Kidney (tissue), 14 donors: ENCODE data around the gene RHOT2. TPM values are rescaled to one million over a fixed set of nuclear protein-coding genes. Genes with fewer than 3 reads are reported as not detected.
"Not testable (repeated sequence)": the region's sequence is repeated elsewhere in the genome, so short reads cannot be mapped to it uniquely, and the experiment has no call there.

ENCODE experiments used
- DNase-seq, 5 donors: peaks; one replicate each; pipeline ENCODE4 v3.0.0-alpha.2; 2013 to 2020
- FAIRE-seq: peaks from 2 replicates; lab custom pipeline; 2012; peaks lifted over from hg19 to GRCh38; lab: Jason Lieb, UNC
- H3K27ac ChIP-seq, 2 donors: one replicate each; pipeline ENCODE4 v1.7.0; 2013; ENCODE audit warnings: low read depth in 2 of 2, low read length in 2 of 2, inconsistent platforms in 1 of 2
- H3K27me3 ChIP-seq: one replicate; pipeline ENCODE4 v1.7.1; 2013; ENCODE audit warnings: low read length, inconsistent platforms; ENCODE audit not compliant: control insufficient read depth, insufficient read depth
- H3K36me3 ChIP-seq, 3 donors: one replicate each; pipeline versions ENCODE4 v1.7.0 to v1.7.1; 2013; ENCODE audit warnings: low read length in 3 of 3, control low read depth in 1 of 3, inconsistent platforms in 1 of 3; ENCODE audit not compliant: insufficient read depth in 3 of 3, control insufficient read depth in 2 of 3
- H3K4me1 ChIP-seq, 3 donors: one replicate each; pipeline versions ENCODE4 v1.7.0 to v1.7.1; 2013; ENCODE audit warnings: low read length in 3 of 3, inconsistent platforms in 1 of 3, low read depth in 1 of 3; ENCODE audit not compliant: control insufficient read depth in 2 of 3, insufficient read depth in 2 of 3
- H3K4me3 ChIP-seq, 3 donors: one replicate each; pipeline versions ENCODE4 v1.7.0 to v1.8.1; 2013; ENCODE audit warnings: low read length in 3 of 3, control low read depth in 1 of 3, inconsistent platforms in 1 of 3
- H3K9ac ChIP-seq, 3 donors: one replicate each; pipeline versions ENCODE4 v1.7.0 to v1.7.1; 2013; ENCODE audit warnings: low read length in 3 of 3, control low read depth in 1 of 3, inconsistent platforms in 1 of 3
- H3K9me3 ChIP-seq, 3 donors: one replicate each; pipeline versions ENCODE4 v1.7.0 to v1.7.1; 2013; ENCODE audit warnings: low read length in 3 of 3, control low read depth in 1 of 3, inconsistent platforms in 1 of 3; ENCODE audit not compliant: control insufficient read depth in 2 of 3, insufficient read depth in 1 of 3
- CTCF ChIP-seq: IDR thresholded peaks from 3 replicates; pipeline ENCODE4 v1.5.1; 2012; ENCODE audit warnings: mild to moderate bottlenecking, moderate library complexity, borderline replicate concordance; ENCODE audit not compliant: insufficient read depth; ENCODE audit errors: extremely low read depth
- intact Hi-C: fragments of 100-400 bp; cut with DNase I; formaldehyde crosslinking; loops from one replicate; pipeline ENCODE4 v1.11.1; 2022
- polyA plus RNA-seq: library from polyadenylated mRNA; stranded (reverse); fragments of 350-450 nt; fragmentation: Illumina TruSeq; extraction: RNeasy Lipid Tissue Mini Kit (QIAGEN cat#74804); gene quantifications from one replicate; pipeline ENCODE4 v1.2.3, GENCODE V29; 2014; ENCODE audit warnings: low read depth, low replicate concordance; ENCODE audit not compliant: insufficient read depth
- total RNA-seq: library from RNA; stranded (reverse); fragmentation: NEBNext Ultra II Directional; extraction: Animal tissue kit (Norgen Biotek cat#: 25700); gene quantifications from one replicate; pipeline ENCODE4 v1.2.1, GENCODE V29; 2021
- donor health status: control.
- donor health status: control.
- donor health status: control.
- donor health status: control.
- donor health status: control.
- donor health status: DM: yes; HTN: yes; CAD: no.
- donor health status: Normal renal cell carcinoma (clear cell type).

Gene RHOT2
- total and polyA plus RNA-seq, 2 donors from 2014 or later = 90.5 to 117 TPM

GRCh38 chr16:711548-712320 is 43.8 kb downstream of the RHOT2 start:
- no peak overlapping the region for H3K4me3 ChIP-seq
- peaks cover 6% of the 10 kb centered on the region for H3K27me3 ChIP-seq
- FAIRE-seq = no peak
- no peaks in the 10 kb centered on the region for H3K9me3 ChIP-seq
- H3K4me1 ChIP-seq = peaks cover 0 to 16% (median 0%) of the 10 kb centered on the region in 3 donors
- peak; percentile 60 to 93 (median 80) for DNase-seq
- no peak overlapping the region for H3K27ac ChIP-seq
- H3K9ac ChIP-seq = no peak overlapping the region
- intact Hi-C loops = no loop called here
- H3K36me3 ChIP-seq = no peaks in the 10 kb centered on the region
- TF ChIP-seq CTCF = peak; percentile 92

GRCh38 chr16:712740-713250 is 44.9 kb downstream of the RHOT2 start:
- H3K27me3 ChIP-seq, DNase-seq, H3K27ac ChIP-seq, H3K36me3 ChIP-seq, intact Hi-C loops, H3K4me3 ChIP-seq, H3K9me3 ChIP-seq, FAIRE-seq, H3K9ac ChIP-seq: not testable (repeated sequence)
- H3K4me1 ChIP-seq = peaks cover 0 to 19% (median 0%) of the 10 kb centered on the region in 3 donors

GRCh38 chr16:714079-714478 is 46.1 kb downstream of the RHOT2 start:
- TF ChIP-seq CTCF = no peak
- Histone ChIP-seq H3K27ac (no peak overlapping the region), H3K9ac (no peak overlapping the region), H3K36me3 (no peaks in the 10 kb centered on the region), H3K4me1 (peaks cover 0 to 20% (median 0%) of the 10 kb centered on the region in 3 donors), H3K27me3 (no peaks in the 10 kb centered on the region), H3K4me3 (no peak overlapping the region), H3K9me3 (no peaks in the 10 kb centered on the region)
- DNase-seq (no peak), FAIRE-seq (no peak)
- intact Hi-C loops = no loop called here

GRCh38 chr16:714558-715476 is 46.9 kb downstream of the RHOT2 start, which contains the start of gene METRN:
Gene METRN (plus strand): TSS chr16:715118. CDS start chr16:715290, 172 bp downstream.
- no peak within 1 kb of the TSS for H3K27ac ChIP-seq
- H3K9me3 ChIP-seq = no peaks in the 10 kb centered on the region
- peaks cover 0 to 25% (median under 1%) of the 10 kb centered on the region in 3 donors for H3K4me1 ChIP-seq
- no peak within 1 kb of the TSS for H3K9ac ChIP-seq
- intact Hi-C loops = no loop called here
- peak; percentile 87 to 97 (median 92) for DNase-seq
- H3K27me3 ChIP-seq = no peaks in the 10 kb centered on the region
- peak; percentile 2 for TF ChIP-seq CTCF
- H3K36me3 ChIP-seq = no peaks in the 10 kb centered on the region
- no peak for FAIRE-seq
- H3K4me3 ChIP-seq = peak within 1 kb of the TSS in 1 of 3 donors; percentile 44
